Loucy (cell line): ENCODE measurements around the gene OCEL1.
A peak's percentile ranks its signal among the peaks of the same experiment; 100 is the strongest.

Source experiments
- H2AFZ ChIP-seq: fragments of 200-600 bp; sonication (generic); 2 replicates; pipeline ENCODE4 v1.6.0; 2016; ENCODE audit warnings: antibody characterized with exemption, mild to moderate bottlenecking, low read length, moderate library complexity
- H3F3A ChIP-seq: fragments of 200-600 bp; 2 replicates; pipeline ENCODE4 v1.6.0; 2016; ENCODE audit warnings: antibody characterized with exemption, low read depth, mild to moderate bottlenecking
- H3K27me3 ChIP-seq: fragments of 200-600 bp; sonication (generic); 2 replicates; pipeline ENCODE4 v1.6.1; 2014; ENCODE audit warnings: low read length, mild to moderate bottlenecking; ENCODE audit not compliant: insufficient read depth, poor library complexity, severe bottlenecking
- H3K36me3 ChIP-seq: fragments of 200-600 bp; sonication (generic); 2 replicates; pipeline ENCODE4 v1.6.1; 2016; ENCODE audit warnings: low read length; ENCODE audit not compliant: insufficient read depth
- H3K4me1 ChIP-seq: fragments of 200-600 bp; sonication (generic); 2 replicates; pipeline ENCODE4 v1.5.1; 2014; ENCODE audit warnings: low read length, mild to moderate bottlenecking; ENCODE audit not compliant: insufficient read depth, poor library complexity, severe bottlenecking
- H3K4me2 ChIP-seq: fragments of 200-600 bp; sonication (generic); 2 replicates; pipeline ENCODE4 v1.6.0; 2014; ENCODE audit warnings: antibody characterized with exemption, low read length, low read depth, mild to moderate bottlenecking; ENCODE audit not compliant: poor library complexity, severe bottlenecking
- H3K4me3 ChIP-seq: fragments of 200-600 bp; sonication (generic); 2 replicates; pipeline ENCODE4 v1.5.1; 2014; ENCODE audit warnings: low read length, mild to moderate bottlenecking, mixed read lengths; ENCODE audit not compliant: poor library complexity, severe bottlenecking
- H3K79me2 ChIP-seq: fragments of 200-600 bp; sonication (generic); 2 replicates; pipeline ENCODE4 v1.6.1; 2014; ENCODE audit warnings: low read length; ENCODE audit not compliant: insufficient read depth
- H3K9ac ChIP-seq: fragments of 200-600 bp; sonication (generic); 2 replicates; pipeline ENCODE4 v1.6.0; 2014; ENCODE audit warnings: mild to moderate bottlenecking, low read depth, low read length, moderate library complexity; ENCODE audit not compliant: poor library complexity, severe bottlenecking
- H3K9me2 ChIP-seq: fragments of 200-600 bp; sonication (generic); replicated peaks from 2 replicates; pipeline ENCODE4 v1.6.1; 2016; ENCODE audit warnings: low read depth, low read length, mixed read lengths
- H3K9me3 ChIP-seq: fragments of 200-600 bp; sonication (generic); 2 replicates; pipeline ENCODE4 v1.6.1; 2014; ENCODE audit warnings: mild to moderate bottlenecking, antibody characterized with exemption, low read length, low read depth; ENCODE audit not compliant: insufficient read depth
- H4K20me1 ChIP-seq: fragments of 200-600 bp; sonication (generic); 2 replicates; pipeline ENCODE4 v1.6.0; 2014; ENCODE audit warnings: antibody characterized with exemption, low read length, mild to moderate bottlenecking; ENCODE audit not compliant: insufficient read depth, poor library complexity, severe bottlenecking
- CTCF ChIP-seq: fragments of 200-600 bp; sonication (generic); conservative IDR thresholded peaks from 2 replicates; pipeline ENCODE4 v1.5.1; 2014; ENCODE audit warnings: mild to moderate bottlenecking, antibody characterized with exemption, low read length
- EZH2phosphoT487 ChIP-seq: fragments of 200-600 bp; IDR thresholded peaks from 2 replicates; pipeline ENCODE4 v1.6.1; 2018; ENCODE audit warnings: antibody characterized with exemption, mild to moderate bottlenecking, moderate library complexity, borderline replicate concordance

OCEL1 gene

GRCh38 chr19:17259118-17259780 is 33.2 kb downstream of the OCEL1 start:
- Histone ChIP-seq H3K9ac (no peak overlapping the region), H2AFZ (no peak overlapping the region), H3K9me3 (peaks cover 4% of the 10 kb centered on the region; the same call in 1 of the 2 replicates), H3K9me2 (no peaks in the 10 kb centered on the region), H3K4me1 (no peaks in the 10 kb centered on the region), H3K4me3 (no peak overlapping the region), H4K20me1 (no peaks in the 10 kb centered on the region), H3K36me3 (no peaks in the 10 kb centered on the region), H3K27me3 (no peaks in the 10 kb centered on the region), H3F3A (no peaks in the 10 kb centered on the region), H3K79me2 (no peaks in the 10 kb centered on the region), H3K4me2 (no peak overlapping the region)
- TF ChIP-seq EZH2phosphoT487, result no peak
- TF ChIP-seq CTCF, result no peak

GRCh38 chr19:17259934-17260333 is 33.9 kb downstream of the OCEL1 start:
- TF ChIP-seq CTCF, result no peak
- no peak for TF ChIP-seq EZH2phosphoT487
- Histone ChIP-seq H3K9ac (no peak overlapping the region), H3F3A (no peaks in the 10 kb centered on the region), H3K4me2 (no peak overlapping the region), H3K9me2 (no peaks in the 10 kb centered on the region), H3K4me1 (peaks cover 6% of the 10 kb centered on the region), H3K9me3 (peaks cover 4% of the 10 kb centered on the region; the same call in 1 of the 2 replicates), H3K4me3 (no peak overlapping the region), H2AFZ (no peak overlapping the region), H3K27me3 (no peaks in the 10 kb centered on the region), H4K20me1 (no peaks in the 10 kb centered on the region), H3K79me2 (no peaks in the 10 kb centered on the region), H3K36me3 (no peaks in the 10 kb centered on the region)

DNA sequence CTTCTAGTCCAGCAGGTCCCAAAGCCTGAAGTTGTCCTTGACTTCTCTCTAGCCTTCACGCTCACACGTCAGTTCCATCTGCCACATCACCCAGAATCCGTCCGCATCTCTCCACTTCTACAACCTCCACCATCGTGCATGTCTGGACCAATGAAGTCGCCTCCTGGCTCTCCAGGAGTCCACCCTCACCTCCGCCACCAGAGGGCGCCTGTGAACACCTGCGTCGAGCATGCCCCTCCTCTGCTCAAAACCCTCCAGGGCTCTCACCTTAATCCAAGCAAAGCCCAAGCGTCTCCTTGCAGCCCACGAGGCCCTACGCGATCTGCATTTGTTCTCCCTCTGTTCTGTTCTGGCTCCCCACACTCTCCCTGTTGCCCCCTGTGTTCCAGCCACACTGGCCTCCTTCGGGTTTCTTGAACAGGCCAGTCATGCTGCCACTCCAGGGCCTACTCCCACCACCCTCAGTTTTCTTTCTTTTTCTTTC is 34.9 kb downstream of the OCEL1 start:
- Histone ChIP-seq H3K36me3 (no peaks in the 10 kb centered on the region), H3K4me1 (peaks cover 8% of the 10 kb centered on the region), H3K27me3 (no peaks in the 10 kb centered on the region), H4K20me1 (no peaks in the 10 kb centered on the region), H3K79me2 (no peaks in the 10 kb centered on the region), H2AFZ (peak overlapping the region; percentile 87), H3K9me2 (no peaks in the 10 kb centered on the region), H3K4me3 (no peak overlapping the region), H3F3A (no peaks in the 10 kb centered on the region), H3K9me3 (peaks cover 4% of the 10 kb centered on the region; the same call in 1 of the 2 replicates), H3K9ac (peak overlapping the region; percentile 46), H3K4me2 (peak overlapping the region; percentile 26)
- TF ChIP-seq CTCF, result peak; percentile 87
- TF ChIP-seq EZH2phosphoT487, result no peak
